CD4-positive, alpha-beta T cell treated with Interferon alpha-2 for 1 hour (primary cell): ENCODE results near the gene CFAP54.
"Not testable (repeated sequence)": the region's sequence is repeated elsewhere in the genome, so short reads cannot be mapped to it uniquely, and the experiment has no call there.

Experiments
- DNase-seq, 2 donors: peaks; one replicate each; pipeline ENCODE4 v3.0.0-alpha.2; 2020 to 2022

CFAP54 gene, protein sequence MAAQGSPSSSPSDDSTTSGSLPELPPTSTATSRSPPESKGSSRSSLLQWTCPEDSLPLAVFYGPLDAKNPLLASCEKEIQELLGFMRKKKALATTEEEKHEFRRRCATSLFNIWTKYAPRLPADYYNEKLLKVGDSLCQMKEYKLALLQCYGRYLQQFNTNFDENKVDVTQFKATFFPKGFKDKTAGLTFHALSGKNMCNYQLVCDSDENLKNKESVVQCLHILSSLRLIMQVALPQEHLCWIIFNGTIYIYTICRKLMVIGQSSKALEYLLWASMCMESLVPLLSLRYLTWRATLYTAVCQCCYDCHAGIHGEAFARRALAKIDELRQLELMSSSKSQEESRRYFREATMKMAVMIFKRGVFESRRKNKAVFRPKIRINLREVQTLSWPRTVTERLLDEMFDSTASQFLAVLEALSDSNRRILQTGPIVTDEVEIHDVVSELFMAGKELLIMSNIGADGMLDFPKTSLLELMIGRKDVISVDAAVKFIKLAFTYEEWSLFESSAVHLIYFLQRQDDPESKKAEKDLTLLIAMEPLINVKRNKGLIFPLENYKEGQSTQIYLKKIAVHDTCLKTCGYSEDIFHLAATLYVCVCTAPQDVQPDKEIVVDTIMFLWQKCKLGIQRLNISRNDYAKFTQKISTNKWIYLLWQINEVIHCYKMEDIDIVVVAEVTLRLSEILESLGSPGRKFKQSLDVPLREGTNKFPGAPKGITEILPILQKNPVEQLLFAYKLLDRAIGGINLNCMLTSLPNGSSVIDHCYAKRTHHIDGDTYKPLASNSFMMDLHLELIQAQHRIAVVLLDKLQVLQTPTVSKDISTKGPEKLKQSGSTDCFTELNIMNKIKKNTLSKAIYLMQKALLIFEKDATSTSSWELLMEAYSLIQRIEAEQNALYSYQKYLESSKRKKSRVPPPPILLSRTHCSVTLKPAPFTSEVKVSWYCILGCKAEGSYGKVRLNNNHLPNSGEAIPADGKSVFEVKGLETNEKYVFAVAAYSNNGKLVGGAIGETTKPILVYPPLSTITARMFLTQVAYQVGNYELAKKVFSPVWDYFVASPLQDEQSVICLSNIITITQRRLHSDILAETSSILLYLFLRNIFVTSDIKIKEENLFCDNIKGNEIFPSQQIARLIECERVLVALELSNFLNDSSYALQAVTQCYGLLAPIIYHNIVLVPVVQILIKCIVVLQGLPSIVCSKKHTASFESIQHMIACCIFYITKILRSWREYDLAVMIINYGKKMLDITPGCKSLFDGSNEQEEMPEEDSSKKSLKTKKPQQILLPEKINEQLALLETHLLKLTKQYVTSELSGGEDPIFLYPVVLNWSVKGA (N-terminal part only)

DNA sequence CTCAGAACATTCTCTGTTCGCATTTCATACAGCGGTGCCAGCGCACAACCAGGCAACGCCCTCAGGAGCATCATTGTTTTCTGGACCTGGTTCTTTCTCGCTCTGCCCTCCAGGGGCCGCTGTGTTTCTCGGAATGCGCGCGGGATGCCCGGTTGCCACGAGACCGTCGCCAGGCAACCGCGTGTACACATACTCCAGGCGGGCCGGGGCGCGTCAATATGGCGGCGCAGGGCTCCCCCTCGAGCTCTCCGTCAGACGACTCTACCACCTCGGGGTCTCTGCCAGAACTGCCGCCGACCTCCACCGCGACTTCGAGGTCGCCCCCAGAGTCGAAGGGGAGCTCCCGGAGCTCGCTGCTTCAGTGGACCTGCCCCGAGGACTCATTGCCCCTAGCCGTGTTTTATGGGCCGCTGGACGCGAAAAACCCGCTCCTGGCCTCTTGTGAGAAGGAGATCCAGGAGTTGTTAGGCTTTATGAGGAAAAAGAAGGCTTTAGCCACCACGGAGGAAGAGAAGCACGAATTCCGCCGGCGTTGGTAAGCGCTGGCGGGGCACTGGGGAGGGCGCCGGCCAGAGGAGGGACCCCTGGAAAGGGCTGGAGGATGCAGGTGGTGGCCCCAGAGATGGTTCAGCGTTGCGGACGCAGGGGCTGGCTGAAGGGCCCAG, at the start of gene CFAP54:
Gene CFAP54, plus strand, starts transcription at position 186 of the 665 bp plus-strand sequence. Its CDS starts 33 bp downstream, at position 219.
- peak; percentile 96 to 97 for DNase-seq

DNA sequence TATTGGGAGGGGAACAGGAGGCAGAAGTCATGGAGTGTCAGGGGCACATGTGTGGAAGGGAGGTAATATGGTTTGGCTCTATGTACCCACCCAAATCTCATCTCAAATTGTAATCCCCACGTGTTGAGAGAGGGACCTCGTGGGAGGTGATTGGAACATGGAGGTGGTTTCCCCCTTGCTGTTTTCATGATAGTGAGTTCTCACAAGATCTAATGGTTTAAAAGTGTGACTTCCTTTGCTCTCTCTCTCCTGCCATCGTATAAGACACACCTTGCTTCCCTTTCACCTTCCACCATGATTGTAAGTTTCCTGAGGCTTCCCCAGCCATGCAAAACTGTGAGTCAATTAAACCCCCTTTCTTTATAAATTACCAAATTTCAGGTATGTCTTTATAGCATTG, 47.6 kb upstream of the CFAP54 start:
- DNase-seq = peak in 1 of 2 donors; percentile 57

DNA sequence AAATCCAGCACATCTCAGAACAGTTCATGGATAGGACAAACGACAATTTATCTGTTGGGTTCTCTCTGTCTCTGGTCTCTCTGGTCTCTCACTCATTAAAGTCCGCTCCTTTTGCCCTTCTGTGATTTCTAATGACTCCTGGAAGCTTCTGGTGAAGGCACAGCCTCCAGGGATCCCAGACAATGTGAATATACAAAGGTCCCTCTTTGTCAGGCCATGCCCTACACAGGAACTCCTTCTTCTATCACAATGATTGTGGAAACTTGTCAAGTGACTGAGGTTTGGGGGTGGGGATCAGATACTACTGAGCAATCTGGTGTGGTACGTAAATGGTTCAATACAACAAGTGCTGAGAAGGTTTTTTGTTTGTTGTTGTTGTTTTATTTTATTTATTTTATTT, 46.5 kb upstream of the CFAP54 start:
- DNase-seq = no peak

DNA sequence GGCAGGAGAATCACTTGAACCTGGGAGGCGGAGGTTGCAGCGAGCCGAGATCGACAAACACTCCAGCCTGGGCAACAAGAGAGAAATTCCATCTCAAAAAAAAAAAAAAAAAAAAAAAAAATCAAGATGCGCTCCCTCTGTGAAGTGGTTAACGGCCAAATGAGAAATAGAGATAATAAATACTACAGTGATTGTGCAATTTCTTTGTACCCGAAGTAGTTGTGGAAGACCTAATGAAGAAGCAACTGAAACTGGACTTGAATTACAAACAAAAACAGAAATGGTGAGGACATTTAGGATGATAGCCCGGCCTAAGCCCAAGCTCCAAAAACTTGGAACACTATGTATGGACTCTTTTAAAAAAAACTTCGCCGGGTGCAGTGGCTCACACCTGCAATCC, 45.0 kb upstream of the CFAP54 start:
- no peak for DNase-seq

DNA sequence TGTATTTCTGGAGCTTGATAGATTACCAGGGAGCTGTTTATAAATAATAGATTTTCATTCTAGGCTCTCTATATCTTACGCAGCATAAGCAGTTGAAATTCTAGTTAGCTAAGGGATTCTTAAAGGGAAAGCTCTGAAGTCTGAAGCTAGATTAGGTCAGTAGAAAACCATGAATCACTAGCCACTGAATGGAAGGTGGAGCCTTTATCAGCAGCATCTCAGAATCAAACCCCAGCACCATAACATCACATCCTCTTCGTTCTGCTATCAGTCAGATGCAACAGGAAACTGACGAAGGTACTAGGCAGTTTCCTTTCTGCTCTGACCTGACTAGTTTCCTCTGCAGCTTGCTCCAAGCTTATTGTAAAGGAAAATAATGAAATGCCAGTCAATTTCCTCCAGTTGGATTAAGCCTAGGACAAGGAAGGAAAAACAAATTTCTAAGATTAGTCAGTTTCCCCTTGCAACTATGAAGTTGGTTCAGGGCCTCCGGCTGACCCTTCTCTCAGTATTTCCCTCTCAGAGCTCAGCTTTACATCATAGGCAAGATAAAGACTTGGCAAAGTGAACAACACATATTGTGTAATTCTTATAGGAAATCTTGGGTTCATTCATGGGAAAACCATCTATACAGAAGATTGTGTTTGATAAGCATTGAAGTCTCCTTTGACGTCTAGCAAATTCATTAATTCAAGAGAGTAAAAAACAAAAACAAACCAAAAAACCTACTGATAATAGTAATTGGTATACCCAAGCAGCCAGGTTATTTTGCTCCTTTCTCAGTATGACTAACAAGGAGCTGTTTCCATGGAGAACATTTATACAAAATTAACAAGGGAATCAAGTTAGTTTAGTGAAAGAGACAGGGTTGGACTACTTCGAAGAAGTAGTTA, 43.4 kb upstream of the CFAP54 start:
- peak; percentile 81 to 91 for DNase-seq

DNA sequence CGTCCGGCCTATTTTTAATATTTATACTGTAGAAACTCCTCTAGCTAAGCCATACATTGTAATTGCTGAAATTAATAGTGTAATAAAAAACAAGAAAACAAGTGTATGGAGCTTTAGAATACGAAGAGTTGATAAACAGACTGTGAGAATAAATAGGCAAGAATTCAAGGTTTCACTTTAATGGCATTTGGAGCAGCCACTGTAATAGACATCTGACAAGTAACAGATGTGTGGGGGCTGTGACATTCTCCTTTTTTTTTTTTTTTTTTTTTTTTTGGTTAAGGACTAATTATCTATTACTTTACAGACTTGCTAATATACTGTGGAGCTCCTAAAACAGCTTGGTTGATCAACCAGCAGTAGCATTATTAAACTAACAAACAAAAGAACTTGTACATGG, 42.1 kb upstream of the CFAP54 start:
- DNase-seq = no peak

DNA sequence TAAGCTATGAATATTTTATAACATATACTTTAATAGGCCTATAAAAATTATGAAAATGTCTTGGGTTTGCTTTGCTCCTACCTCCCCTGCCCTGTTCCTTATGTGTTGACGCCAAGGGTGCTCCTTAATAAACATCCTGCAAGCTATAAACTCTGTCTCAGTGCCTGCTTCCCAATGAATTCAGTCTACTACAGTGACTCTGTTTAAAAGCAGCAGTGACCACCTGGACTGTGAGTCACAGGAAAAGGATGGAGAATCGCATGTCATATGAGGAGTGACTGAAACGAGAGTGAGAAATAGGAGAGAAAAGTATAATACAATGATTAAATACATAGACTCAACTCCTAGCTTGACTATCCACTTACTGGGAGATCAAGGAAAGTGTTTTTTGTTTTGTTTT, 41.1 kb upstream of the CFAP54 start:
- no peak for DNase-seq

DNA sequence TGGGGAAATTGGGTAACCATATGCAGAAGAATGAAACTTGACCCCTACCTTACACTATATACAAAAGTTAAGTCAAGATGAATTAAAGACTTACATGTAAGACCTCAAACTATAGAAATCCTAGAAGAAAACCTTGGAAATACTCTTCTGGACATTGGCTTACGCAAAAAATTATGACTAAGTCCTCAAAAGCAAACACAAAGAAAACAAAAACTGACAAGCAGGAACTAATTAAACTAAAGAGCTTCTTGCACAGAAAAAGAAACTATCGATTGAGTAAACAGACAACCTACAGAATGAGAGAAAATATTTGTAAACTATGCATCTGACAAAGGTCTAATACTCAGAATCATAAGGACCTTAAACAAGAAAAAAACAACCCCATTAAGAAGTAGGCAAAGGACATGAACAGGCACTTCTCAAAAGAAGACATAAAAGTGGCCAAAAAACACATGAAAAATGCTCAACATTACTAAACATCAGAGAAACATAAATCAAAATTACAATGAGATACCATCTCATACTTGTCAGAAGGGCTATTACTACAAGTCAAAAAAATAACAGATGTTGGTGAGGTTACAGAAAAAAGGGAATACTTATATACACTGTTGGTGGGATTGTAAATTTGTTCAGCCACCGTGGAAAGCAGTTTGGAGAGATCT, 37.0 kb upstream of the CFAP54 start:
- DNase-seq = no peak

DNA sequence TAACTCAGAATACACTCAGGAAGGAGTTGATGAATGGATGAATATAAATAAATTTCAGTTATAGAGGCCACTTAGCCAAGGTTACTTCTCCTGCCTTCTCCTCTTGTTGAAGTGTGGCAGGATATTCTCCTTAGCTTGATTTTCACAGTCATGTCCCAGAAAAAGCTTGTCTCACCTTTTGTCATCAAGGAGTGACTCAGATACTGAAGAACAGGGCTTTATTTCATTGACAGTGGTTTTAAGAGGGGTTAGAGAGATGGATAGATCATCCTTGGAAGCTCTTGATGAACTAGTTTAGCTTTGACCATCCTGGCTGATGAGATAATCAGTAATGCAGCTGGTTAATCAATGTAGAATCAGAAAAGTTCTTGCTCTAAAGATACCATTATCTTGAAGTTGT, 35.0 kb upstream of the CFAP54 start:
- DNase-seq = no peak

DNA sequence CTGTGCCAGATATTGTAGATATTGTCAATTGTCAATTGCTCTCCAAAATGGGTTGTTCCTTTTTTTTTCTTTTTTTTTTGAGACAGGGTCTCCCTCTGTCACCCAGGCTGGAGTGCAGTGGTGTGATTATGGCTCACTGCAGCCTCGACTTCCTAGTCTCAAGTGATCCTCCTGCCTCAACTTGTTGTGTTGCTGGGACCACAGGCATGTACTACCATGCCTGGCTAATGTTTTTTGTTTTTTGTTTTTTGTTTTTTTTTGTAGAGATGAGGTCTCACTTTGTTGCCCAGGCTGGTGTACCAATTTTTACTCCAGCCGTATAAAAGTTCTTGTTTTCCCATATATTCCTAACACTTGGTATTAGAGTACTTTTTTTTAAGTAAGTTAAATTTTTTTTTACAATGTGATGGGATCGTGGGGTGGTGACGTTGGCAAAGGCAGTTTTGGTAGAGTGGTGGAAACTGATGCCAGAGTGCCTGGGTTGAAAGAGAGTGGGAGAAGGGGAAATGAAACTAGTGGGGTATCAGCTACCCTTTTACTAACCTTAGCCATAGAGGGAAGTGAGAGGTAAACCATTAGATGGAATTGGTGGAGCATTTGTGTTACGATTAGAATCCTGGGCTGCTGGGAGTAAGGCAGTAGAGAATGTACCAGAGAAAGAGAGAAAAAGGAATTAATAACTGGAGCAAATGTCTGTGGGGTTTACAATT, 33.0 kb upstream of the CFAP54 start:
- peak in 1 of 2 donors; percentile 20 for DNase-seq

DNA sequence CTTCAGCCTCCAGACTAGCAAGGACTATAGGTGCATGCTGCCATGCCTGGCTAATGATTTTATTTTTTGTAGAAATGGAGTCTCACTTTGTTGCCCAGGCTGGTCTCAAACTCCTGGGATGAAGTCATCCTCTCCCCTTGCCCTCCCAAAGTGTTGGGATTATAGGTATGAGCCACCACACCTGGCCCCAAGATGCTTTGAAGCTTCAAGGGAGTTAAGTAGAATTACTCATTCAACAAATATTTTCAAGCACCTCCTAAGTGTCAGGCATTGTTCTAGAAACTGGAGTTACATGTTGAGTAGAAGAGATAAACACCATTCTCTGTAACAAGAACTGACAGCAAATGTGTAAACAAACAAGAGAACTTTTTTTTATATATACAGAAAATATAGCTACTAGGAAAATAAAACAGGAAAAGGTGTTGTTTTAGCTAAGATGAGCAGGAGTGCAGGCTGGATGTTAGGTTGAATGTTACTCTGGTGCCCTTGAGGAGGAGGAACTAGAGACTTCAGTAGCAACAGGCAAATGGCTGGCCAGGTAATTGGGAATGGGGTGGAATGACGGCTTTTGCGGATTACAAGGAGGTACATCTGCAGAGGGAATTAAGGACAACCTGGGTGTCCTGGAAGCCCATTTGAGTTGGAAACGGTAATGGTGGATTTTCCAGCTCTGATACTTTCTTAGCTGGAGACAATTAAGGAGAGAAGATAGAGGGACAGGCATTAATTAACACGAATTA, 32.0 kb upstream of the CFAP54 start:
- DNase-seq = no peak

DNA sequence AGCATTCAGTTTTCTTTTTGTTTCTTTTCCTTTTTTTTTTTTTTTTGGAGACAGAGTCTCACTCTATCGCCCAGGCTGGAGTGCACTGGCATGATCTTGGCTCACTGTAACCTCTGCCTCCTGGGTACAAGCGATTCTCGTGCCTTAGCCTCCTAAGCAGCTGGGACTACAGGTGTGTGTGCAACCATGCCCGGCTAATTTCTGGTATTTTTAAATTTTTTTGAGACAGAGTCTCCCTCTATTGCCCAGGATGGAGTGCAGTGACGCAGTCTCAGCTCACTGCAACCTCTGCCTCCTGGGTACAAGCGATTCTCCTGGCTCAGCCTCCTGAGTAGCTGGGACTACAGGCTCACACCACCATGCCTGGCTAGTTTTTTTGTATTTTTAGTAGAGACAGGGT, 30.1 kb upstream of the CFAP54 start:
- not testable (repeated sequence) for DNase-seq

DNA sequence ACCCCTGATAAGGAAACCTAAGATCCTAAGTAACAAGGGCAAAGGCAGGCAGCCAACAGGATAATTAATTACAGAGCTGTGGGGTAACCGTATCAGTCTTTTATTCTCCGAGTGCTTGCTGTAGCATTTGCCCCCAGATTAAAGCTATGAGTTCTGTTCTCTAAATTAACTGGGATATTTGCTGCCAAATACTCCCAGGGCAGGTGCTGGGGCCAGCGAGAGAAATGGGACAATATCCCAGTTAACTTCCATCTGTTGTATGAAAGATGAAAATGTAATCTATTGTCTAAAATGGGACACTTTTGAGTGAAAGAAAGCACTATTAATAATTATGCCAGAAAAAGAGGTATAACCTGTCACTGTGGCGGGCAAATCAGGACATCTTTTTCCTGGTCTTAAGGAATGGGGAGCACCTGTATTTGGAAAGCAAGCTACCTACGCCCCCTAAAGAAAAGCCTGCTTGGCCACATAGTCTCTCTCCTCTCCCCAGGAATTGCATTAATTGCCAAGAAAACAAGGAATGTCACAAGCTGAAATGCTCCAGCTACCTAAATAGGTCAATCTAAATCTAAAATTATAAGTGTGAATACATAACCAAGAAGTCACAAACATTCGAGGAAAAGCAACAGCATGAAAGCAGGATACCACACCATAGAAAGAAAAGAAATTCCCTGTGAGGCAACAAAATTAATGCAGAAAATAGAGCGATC, 26.7 kb upstream of the CFAP54 start:
- DNase-seq = no peak

DNA sequence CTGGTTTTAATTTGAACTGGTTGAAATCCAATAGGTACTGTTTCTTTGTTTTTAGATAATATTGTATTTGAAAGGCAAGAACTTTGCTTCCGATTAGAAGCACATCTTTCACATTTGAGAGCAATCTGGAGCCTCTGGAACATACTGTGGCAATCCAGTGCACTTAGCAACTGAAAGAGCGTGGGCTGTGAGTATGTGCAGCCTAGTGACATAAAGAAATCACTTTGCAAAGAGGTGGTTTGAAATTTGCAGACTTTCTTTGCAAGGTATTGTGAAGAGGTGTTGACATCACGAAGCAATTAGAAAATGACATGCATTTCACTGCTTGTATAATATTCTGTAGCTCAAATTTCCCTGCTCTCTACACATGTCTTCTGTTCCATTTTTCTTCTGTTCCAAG, 23.5 kb upstream of the CFAP54 start:
- DNase-seq = no peak

DNA sequence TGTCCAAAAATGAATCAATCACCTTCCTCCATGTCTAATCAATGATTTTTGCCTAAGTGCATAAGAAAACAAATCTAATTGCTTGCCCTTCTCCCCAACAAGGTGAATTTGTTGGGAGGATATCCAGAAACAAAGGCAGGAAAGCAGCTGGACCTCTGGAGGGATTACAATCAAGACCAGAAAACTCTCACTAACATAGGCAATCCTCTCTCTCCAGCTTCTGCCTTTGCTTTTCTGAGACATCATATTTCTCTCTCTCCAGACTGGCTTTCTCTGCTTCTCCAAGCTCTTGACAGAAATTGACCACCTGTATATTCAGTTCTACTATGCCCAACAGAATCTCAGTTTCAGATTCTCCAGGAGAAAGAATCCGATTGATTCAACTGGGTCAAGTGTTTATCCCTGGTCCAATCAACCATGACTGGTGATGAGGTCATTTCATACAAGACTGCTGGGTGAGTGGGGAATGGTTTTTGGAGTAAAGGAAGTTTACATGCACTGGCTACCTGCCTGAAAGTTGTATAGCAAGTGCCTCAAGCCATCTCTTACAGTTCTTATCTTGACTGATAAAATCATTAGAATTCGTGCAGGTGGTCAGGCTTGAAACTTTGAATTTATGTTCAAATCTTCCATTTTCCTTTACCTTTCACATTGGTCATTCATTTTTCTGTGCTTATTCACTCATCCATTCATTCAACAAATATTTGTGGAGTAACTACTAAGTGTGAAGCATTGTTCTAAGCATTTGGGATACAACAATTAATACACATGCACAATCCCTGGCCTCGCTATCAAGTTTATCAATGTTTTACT, 22.2 kb upstream of the CFAP54 start:
- DNase-seq = no peak

DNA sequence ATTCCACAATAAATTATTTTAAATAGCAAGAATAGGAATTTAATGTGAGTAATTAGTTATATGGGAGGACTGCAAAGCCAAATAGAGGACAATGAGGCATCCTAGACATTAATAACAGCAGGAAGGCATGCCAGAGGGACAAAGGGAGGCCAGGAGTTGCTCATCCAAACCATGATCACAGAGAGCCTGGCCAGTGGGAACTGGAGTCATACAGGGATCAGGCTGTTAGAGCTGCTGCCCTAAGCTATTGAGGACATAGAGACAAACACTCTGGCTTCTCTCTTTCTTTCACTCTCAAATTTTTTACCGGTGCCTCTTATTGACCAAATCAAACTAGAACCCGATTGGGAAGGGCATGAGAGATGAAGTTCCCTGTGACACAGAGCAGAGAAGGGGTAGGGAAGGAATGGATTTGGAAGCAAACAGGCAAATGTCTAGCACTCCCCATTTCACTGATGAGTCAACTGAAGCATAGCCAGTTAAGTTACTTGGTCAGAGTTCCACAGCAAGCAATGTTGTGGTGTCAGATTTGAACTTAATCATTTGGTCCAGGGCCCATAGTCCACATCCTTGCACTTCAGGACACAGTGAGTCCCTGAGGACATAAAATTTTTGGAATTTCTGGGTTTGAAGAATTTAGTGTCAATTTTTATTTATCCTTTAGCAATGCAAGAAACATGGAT, 17.9 kb upstream of the CFAP54 start:
- DNase-seq = no peak

DNA sequence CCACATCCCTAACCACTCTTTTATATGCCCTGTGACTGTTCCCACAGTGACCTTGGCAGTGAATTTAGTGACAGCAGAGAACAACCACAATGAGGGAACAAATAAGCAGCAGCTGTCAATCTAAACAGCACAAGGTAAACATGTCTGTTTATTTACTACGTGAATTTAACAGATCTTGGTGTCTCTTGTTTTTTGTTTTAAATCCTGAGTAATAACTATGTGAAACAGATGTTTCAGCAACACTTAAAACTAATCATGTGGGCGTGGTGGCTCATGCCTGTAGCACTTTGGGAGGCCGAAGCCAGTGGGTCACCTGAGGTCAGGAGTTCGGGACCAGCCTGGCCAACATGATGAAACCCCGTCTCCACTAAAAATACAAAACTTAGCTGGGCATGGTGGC, 17.0 kb upstream of the CFAP54 start:
- DNase-seq = no peak
